ENCODE data around the gene TSSK3. TPM values are rescaled to one million over a fixed set of nuclear protein-coding genes. Genes with fewer than 3 reads are reported as not detected.
A peak's percentile ranks its signal among the peaks of the same experiment; 100 is the strongest.
"Not testable (repeated sequence)": the region's sequence is repeated elsewhere in the genome, so short reads cannot be mapped to it uniquely, and the experiment has no call there.

Gene TSSK3
- total and polyA plus RNA-seq, 8 donors: 0.43 to 0.92 TPM; not detected in 6

GRCh38 chr1:32394141-32394889, 32.0 kb downstream of the TSSK3 start, which contains the start of gene BSDC1:
Gene BSDC1, minus strand, starts transcription at chr1:32394441. Its CDS starts 27 bp downstream, at chr1:32394414.
- Histone ChIP-seq H3K27ac (peak within 1 kb of the TSS; percentile 89 to 97 (median 95)), H3K27me3 (no peaks in the 10 kb centered on the region), H3K4me1 (peaks cover 34 to 53% (median 47%) of the 10 kb centered on the region in 4 donors), H3K9me3 (no peaks in the 10 kb centered on the region), H3K4me3 (peak within 1 kb of the TSS; percentile 84 to 91 (median 88)), H3K36me3 (peaks cover 14 to 29% (median 26%) of the 10 kb centered on the region in 4 donors)
- 0 to 1% (median 0%) methylated on average over 34 to 48 of the region's 48 CpGs for WGBS, 5 donors
- DNase-seq: peak; percentile 98 to 99
- intact Hi-C loops (cut with DNase I; ENCODE audit: low total_unique reads): no loop called here
- TF ChIP-seq EP300 (IDR thresholded peaks at IDR 0.05) (no peak), POLR2A (IDR thresholded peaks at IDR 0.05) (peak in 2 of 4 donors; percentile 66 to 82), POLR2AphosphoS5 (IDR thresholded peaks at IDR 0.05) (peak; percentile 91 to 99 (median 98))

GRCh38 chr1:32394890-32395432, 32.6 kb downstream of the TSSK3 start:
- Histone ChIP-seq H3K27ac (peak overlapping the region; percentile 84 to 97 (median 95)), H3K36me3 (peaks cover 8 to 22% (median 19%) of the 10 kb centered on the region in 4 donors), H3K9me3 (no peaks in the 10 kb centered on the region), H3K4me1 (peaks cover 34 to 51% (median 47%) of the 10 kb centered on the region in 4 donors), H3K27me3 (no peaks in the 10 kb centered on the region), H3K4me3 (peak overlapping the region; percentile 84 to 91 (median 88))
- DNase-seq: no peak
- 2 to 3% (median 2%) methylated on average over 14 of the region's 14 CpGs for WGBS, 5 donors
- no peak for TF ChIP-seq POLR2A (IDR thresholded peaks at IDR 0.05)
- TF ChIP-seq EP300 (IDR thresholded peaks at IDR 0.05): no peak
- TF ChIP-seq POLR2AphosphoS5 (IDR thresholded peaks at IDR 0.05): no peak
- no peak for TF ChIP-seq CTCF (IDR thresholded peaks at IDR 0.05)
- intact Hi-C loops (cut with DNase I; ENCODE audit: low total_unique reads): no loop called here

- peaks cover 30 to 44% (median 40%) of the 10 kb centered on the region in 4 donors for H3K4me1 ChIP-seq
- H3K27ac ChIP-seq; intact Hi-C loops (cut with DNase I; ENCODE audit: low total_unique reads); H3K9me3 ChIP-seq; H3K36me3 ChIP-seq; H3K27me3 ChIP-seq; H3K4me3 ChIP-seq: not testable (repeated sequence)
- WGBS, 5 donors: 80 to 94% (median 89%) methylated on average over 5 of the region's 5 CpGs
- peak in 1 of 2 donors; percentile 2 for DNase-seq
Observed at GRCh38 chr1:32396524-32396923, 34.2 kb downstream of the TSSK3 start.

GRCh38 chr1:32398401-32398800, 36.1 kb downstream of the TSSK3 start:
- H3K27ac ChIP-seq: no peak overlapping the region
- intact Hi-C loops (cut with DNase I; ENCODE audit: low total_unique reads): no loop called here
- peaks cover 12 to 26% (median 22%) of the 10 kb centered on the region in 4 donors for H3K4me1 ChIP-seq
- no peaks in the 10 kb centered on the region for H3K36me3 ChIP-seq
- no peak for TF ChIP-seq EP300 (IDR thresholded peaks at IDR 0.05)
- TF ChIP-seq POLR2A (IDR thresholded peaks at IDR 0.05): no peak
- no peak for TF ChIP-seq POLR2AphosphoS5 (IDR thresholded peaks at IDR 0.05)
- TF ChIP-seq CTCF (IDR thresholded peaks at IDR 0.05): no peak
- no peaks in the 10 kb centered on the region for H3K27me3 ChIP-seq
- no peaks in the 10 kb centered on the region for H3K9me3 ChIP-seq
- 29 to 66% (median 46%) methylated on average over 2 of the region's 2 CpGs for WGBS, 5 donors
- no peak overlapping the region for H3K4me3 ChIP-seq
- peak in 1 of 2 donors; percentile 0 for DNase-seq

- 67 to 81% (median 75%) methylated on average over 4 of the region's 4 CpGs for WGBS, 5 donors
- peaks cover 8 to 19% (median 14%) of the 10 kb centered on the region in 4 donors for H3K4me1 ChIP-seq
- TF ChIP-seq POLR2AphosphoS5 (IDR thresholded peaks at IDR 0.05) (no peak), POLR2A (IDR thresholded peaks at IDR 0.05) (no peak), CTCF (IDR thresholded peaks at IDR 0.05) (no peak), EP300 (IDR thresholded peaks at IDR 0.05) (no peak)
- no peaks in the 10 kb centered on the region for H3K36me3 ChIP-seq
- H3K4me3 ChIP-seq: no peak overlapping the region
- no peaks in the 10 kb centered on the region for H3K9me3 ChIP-seq
- no peak overlapping the region for H3K27ac ChIP-seq
- no peaks in the 10 kb centered on the region for H3K27me3 ChIP-seq
- DNase-seq: no peak
- intact Hi-C loops (cut with DNase I; ENCODE audit: low total_unique reads): no loop called here
Observed at GRCh38 chr1:32399843-32400242, 37.5 kb downstream of the TSSK3 start.
